GM12892 (cell line): ENCODE data around the gene ZBTB7C.
"Not testable (repeated sequence)": the region's sequence is repeated elsewhere in the genome, so short reads cannot be mapped to it uniquely, and the experiment has no call there.

ENCODE experiments used
- DNase-seq: peaks from one replicate; pipeline ENCODE4 v3.0.0; 2011; ENCODE audit not compliant: insufficient read length
- FAIRE-seq: peaks from 2 replicates; lab custom pipeline; 2011; peaks lifted over from hg19 to GRCh38; lab: Jason Lieb, UNC
- POLR2A ChIP-seq: IDR thresholded peaks from 2 replicates; pipeline ENCODE4 v1.6.1; 2011; ENCODE audit warnings: low read depth, low read length, control low read depth
- POLR2AphosphoS5 ChIP-seq: IDR thresholded peaks from 2 replicates; pipeline ENCODE4 v1.6.1; 2011; ENCODE audit warnings: low read depth, low read length, control low read depth
- TAF1 ChIP-seq: IDR thresholded peaks from 2 replicates; pipeline ENCODE4 v1.6.1; 2011; ENCODE audit warnings: low read depth, mild to moderate bottlenecking, control low read depth, low read length, borderline replicate concordance

The ZBTB7C gene

GRCh38 chr18:48295586-48296311, 113.4 kb downstream of the ZBTB7C start:
- FAIRE-seq (no peak), DNase-seq (no peak)
- no peak for TF ChIP-seq POLR2A
- TF ChIP-seq POLR2AphosphoS5: no peak
- no peak for TF ChIP-seq TAF1

DNA sequence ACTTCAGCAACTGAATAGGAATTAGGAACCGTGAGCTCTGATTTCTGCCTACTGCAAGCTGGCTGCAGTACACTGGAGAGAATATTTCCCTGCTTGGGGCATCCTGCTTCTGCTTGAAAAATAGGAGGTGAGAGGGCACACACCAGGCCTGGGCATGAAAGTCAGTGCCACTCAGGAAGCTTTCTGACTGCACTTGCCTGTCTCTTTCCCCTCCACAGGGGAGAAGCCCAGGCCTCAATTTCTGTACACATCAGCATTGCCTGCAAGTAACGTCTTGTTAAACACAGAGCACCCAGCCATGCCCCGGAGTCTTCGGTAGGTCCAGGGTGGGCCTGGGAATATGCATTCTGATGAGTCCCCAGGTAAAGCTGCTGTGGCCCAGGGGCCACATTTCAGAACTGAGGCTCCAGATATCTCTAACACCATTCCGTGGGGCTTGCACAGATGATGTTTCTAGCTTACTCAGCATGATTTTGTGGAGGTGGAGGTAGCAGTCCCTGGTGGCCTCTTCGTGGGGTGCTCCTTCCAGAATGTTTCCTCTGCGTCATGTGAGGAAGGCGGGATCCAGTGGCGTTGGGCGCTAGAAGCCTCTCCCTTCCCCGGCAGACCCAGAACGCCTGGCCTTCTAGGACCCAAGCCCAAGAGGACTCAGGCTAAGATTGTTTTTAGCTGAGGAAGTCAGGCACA, 114.1 kb downstream of the ZBTB7C start:
- TF ChIP-seq POLR2A: no peak
- DNase-seq (no peak), FAIRE-seq (no peak)

DNA sequence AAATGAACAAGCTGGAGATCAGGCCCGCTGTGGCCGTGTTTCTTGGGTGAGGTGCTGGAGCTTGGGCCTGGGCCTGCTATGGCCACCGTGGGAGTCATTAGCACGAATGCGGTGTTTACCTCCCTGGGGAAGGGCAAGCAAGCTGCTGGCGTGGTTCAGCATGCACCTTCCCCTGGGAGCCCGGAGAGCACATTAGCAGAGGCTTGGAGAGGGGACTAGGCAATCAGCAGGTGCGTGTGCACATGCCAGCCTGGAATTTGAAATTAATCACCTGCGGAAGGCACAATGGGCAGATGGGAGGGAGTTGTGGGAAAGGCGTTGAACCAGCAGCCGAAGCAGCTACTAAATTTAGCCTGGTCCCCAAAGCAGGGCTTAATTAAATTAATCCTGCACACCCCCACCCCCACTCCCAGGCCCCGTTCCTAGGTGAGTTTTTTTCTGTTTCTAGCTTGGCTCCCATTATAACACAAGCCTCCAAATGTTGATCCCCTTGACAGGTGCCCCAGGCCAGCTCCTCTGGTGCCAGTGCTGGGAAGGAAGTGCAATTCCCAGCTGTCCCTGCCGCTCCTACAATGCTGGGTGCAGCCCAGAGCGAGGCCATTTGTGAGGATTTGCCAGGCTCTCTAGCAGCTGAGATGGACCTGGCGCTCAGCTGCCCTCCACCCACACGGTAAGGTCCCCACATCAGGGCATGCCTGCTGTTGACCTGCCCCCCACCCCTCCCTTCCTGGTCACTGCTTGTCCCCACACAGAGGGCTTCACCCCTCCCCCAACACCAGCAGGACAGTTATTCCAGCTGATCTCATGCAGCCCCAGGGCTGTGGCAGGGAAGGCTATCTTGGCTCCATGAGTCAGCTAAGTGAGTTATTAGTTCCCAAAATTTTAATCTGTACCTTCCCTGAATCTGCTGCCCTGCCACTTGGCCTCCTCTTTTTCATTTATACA, 115.0 kb downstream of the ZBTB7C start:
- DNase-seq: no peak
- FAIRE-seq: no peak
- TF ChIP-seq TAF1: no peak
- TF ChIP-seq POLR2A: no peak
- no peak for TF ChIP-seq POLR2AphosphoS5

- TF ChIP-seq POLR2AphosphoS5: no peak
- TF ChIP-seq TAF1: no peak
- TF ChIP-seq POLR2A: no peak
- no peak for FAIRE-seq
- no peak for DNase-seq
Measured at GRCh38 chr18:48292782-48293424, 116.3 kb downstream of the ZBTB7C start.

DNA sequence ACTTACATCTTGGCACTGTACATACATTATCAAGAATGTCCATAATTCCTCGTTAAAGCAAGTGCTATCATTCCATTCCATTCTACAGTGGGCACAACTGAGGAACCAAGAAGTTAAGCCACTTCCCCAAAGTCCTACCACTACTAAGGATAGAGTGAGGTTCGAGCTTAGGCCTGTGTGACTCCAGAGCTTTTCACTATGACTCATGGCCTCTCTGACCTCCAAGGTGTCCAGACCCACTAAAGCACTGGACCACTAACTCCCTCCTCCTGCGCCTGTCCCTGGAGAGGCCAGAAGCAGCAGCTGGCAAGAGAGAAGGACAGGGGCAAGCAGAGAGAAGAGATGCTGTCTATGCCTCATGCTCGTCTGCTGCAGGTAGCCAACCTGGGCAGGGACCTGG, 117.0 kb downstream of the ZBTB7C start:
- no peak for TF ChIP-seq POLR2AphosphoS5
- DNase-seq (no peak), FAIRE-seq (no peak)

- no peak for DNase-seq
Measured at GRCh38 chr18:48290162-48290926, 118.8 kb downstream of the ZBTB7C start.

DNA sequence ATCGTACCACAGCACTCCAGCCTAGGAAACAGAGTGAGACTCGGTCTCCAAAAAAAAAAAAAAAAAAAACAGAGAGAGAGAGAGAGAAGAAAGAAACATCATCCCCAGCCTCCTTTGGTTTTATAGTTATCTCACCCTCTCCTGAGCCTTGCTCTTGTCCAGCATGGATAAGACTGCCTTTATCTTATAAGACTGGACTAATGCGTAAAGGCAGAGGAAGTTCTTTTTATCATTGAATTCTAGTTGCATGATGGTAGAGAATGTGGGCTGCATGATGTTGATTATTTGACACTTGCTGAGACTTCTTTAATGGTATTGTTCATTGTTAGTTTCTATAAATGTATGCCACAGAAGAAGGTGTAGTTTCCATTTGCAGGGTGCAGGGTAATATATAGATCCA, 124.4 kb downstream of the ZBTB7C start:
- no peak for TF ChIP-seq TAF1
- TF ChIP-seq POLR2A: no peak
- TF ChIP-seq POLR2AphosphoS5: no peak
- FAIRE-seq: no peak
- no peak for DNase-seq

More at GRCh38 chr18:48290162-48290926, 118.8 kb downstream of the ZBTB7C start:
- no peak for TF ChIP-seq POLR2AphosphoS5
- no peak for TF ChIP-seq TAF1
- no peak for TF ChIP-seq POLR2A
- no peak for FAIRE-seq

DNA sequence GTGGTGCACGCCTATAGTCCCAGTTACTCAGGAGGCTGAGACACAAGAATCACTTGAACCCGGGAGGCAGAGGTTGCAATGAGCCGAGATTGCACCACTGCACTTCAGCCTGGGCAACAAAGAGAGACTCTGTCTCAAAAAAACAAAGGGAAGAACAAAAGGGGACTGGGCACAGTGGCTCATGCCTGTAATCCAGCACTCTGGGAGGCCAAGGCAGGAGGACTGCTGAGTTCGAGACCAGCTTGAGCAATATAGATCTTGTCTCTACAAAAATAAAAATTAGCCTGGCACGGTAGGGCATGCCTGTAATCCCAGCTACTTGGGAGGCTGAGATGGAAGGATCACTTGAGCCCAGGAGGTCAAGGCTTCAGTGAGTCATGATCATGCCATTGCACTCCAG, 125.2 kb downstream of the ZBTB7C start:
- FAIRE-seq, DNase-seq: not testable (repeated sequence)

- DNase-seq, FAIRE-seq: not testable (repeated sequence)
Measured at GRCh38 chr18:48281460-48281859, 127.7 kb downstream of the ZBTB7C start.

- no peak for DNase-seq
- FAIRE-seq: no peak
- TF ChIP-seq POLR2A (no peak), TAF1 (no peak), POLR2AphosphoS5 (no peak)
Measured at GRCh38 chr18:48279312-48279711, 129.9 kb downstream of the ZBTB7C start.

DNA sequence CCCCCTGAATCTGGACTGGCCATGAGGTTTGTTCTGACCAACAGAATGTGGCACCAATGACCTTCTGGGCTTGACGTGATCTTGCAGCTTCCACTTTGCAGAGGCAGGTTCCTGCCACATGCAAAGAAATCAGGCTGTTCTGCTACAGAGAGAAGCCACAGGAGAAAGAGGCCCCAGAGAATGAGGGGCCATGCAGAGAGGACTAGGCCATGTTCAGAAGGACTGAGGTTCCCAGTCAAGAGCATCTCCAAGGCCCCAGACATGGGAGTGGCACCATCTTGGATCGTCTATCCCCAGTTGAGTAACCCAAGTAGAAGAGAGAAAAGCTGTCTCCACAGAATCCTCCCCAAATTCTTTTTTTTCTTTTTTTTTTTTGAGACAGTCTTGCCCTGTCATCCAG, 131.1 kb downstream of the ZBTB7C start:
- FAIRE-seq (no peak), DNase-seq (no peak)
- TF ChIP-seq TAF1: no peak
- no peak for TF ChIP-seq POLR2A
- TF ChIP-seq POLR2AphosphoS5: no peak
